DOHH2 (cell line): ENCODE data around the gene GOLPH3L.

Experiments
- CTCF ChIP-seq: fragments of 200-600 bp; sonication (generic); IDR thresholded peaks from one replicate; pipeline ENCODE4 v1.5.1; 2014; ENCODE audit warnings: antibody characterized with exemption, mild to moderate bottlenecking, low read depth, low read length; ENCODE audit not compliant: poor library complexity, severe bottlenecking
- EZH2phosphoT487 ChIP-seq: fragments of 200-600 bp; sonication (generic); IDR thresholded peaks from 2 replicates; pipeline ENCODE4 v1.6.1; 2017; ENCODE audit warnings: borderline replicate concordance, mild to moderate bottlenecking, antibody characterized with exemption, low read length, moderate library complexity, mixed read lengths

DNA sequence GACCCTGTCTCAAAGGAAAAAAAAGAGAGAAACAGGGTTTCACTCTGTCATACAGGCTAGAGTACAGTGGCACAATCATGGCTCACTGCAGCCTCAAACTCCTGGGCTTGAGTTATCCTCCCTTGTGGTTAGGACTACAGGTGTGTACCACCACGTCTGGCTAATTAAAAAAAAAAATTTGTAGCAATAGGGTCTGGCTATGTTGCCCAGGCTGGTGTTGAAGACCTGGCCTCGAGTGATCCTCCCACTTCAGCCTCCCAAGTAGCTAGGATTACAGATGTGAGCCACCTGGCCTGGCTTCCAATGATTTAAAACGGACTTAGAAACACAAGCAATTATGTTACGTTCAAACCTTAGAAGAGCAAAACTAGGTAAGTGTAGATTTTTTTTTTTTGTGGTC is 22.1 kb downstream of the GOLPH3L start:
- TF ChIP-seq CTCF (no peak), EZH2phosphoT487 (no peak)
